ENCODE results near the gene EFEMP2.
A peak's percentile ranks its signal among the peaks of the same experiment; 100 is the strongest.

EFEMP2 gene

DNA sequence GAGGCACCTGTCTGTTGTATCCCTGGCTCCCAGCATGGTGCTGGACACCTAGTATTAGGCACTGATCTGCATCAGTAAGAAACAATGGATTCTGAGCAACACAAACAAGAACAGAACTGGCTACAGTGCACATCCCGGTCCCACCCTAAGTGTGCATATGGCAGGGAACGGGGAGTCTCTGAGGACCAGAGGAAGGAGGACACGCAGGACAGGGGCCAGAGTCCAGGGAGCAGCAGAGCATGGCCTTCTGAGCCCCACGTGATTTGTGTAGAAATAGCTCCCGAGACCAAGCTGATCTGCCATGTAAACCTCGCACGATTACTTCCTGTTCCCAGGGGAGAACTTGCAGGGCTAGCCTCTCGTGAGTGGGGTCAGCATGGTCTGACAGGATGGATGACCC is 51.5 kb downstream of the EFEMP2 start:
- H3K4me1 Mint-ChIP-seq (ENCODE audit: low read depth): peaks cover 15% of the 10 kb centered on the region
- no peak overlapping the region for H3K27ac Mint-ChIP-seq
- H3K9me3 Mint-ChIP-seq (ENCODE audit: low read depth): no peaks in the 10 kb centered on the region
- H3K27me3 Mint-ChIP-seq: no peaks in the 10 kb centered on the region
- peaks cover 4% of the 10 kb centered on the region for H3K36me3 Mint-ChIP-seq
- no peak overlapping the region for H3K4me3 Mint-ChIP-seq

GRCh38 chr11:65817835-65818680 is 54.5 kb downstream of the EFEMP2 start:
- peak overlapping the region; percentile 80 for H3K27ac Mint-ChIP-seq
- peaks cover 15% of the 10 kb centered on the region for H3K4me1 Mint-ChIP-seq (ENCODE audit: low read depth)
- H3K27me3 Mint-ChIP-seq: no peaks in the 10 kb centered on the region
- no peaks in the 10 kb centered on the region for H3K9me3 Mint-ChIP-seq (ENCODE audit: low read depth)
- H3K36me3 Mint-ChIP-seq: peaks cover 4% of the 10 kb centered on the region
- H3K4me3 Mint-ChIP-seq: peak overlapping the region; percentile 85

DNA sequence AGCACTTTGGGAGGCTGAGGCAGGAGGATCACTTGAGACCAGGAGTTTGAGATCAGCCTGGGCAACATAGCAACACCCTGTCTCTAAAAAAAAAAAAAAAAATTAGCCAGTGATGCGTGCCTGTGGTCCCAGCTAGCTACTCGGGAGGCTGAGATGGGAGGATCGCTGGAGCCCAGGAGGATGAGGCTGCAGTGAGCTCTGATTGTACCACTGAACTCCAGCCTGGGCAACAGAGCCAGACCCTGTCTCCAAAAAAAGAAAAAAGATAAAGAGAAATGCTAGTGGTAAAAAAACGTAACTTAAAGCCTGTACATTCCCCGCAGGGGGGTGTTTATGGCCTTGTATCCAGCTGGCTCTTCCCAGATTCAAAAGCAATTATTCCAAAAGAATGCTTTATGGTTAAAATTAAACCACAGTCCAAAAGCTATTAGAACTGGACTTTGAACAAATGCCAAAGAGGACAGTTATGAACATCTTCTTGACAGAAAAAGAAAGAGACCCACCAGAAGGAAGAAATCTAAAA is 55.2 kb downstream of the EFEMP2 start:
- no peaks in the 10 kb centered on the region for H3K9me3 Mint-ChIP-seq (ENCODE audit: low read depth)
- peak overlapping the region; percentile 80 for H3K27ac Mint-ChIP-seq
- peak overlapping the region; percentile 85 for H3K4me3 Mint-ChIP-seq
- peaks cover 15% of the 10 kb centered on the region for H3K4me1 Mint-ChIP-seq (ENCODE audit: low read depth)
- H3K36me3 Mint-ChIP-seq: peaks cover 4% of the 10 kb centered on the region
- no peaks in the 10 kb centered on the region for H3K27me3 Mint-ChIP-seq

- H3K9me3 Mint-ChIP-seq (ENCODE audit: low read depth): no peaks in the 10 kb centered on the region
- no peak overlapping the region for H3K27ac Mint-ChIP-seq
- peaks cover 4% of the 10 kb centered on the region for H3K36me3 Mint-ChIP-seq
- H3K4me1 Mint-ChIP-seq (ENCODE audit: low read depth): peaks cover 15% of the 10 kb centered on the region
- no peaks in the 10 kb centered on the region for H3K27me3 Mint-ChIP-seq
- peak overlapping the region; percentile 14 for H3K4me3 Mint-ChIP-seq
These were observed 55.9 kb downstream of the EFEMP2 start for GRCh38 chr11:65816696-65817095.

All from activated naive CD8-positive, alpha-beta T cell (primary cell).